Fibroblast of pulmonary artery (primary cell): ENCODE measurements around the gene PLAC9.
"Not testable (repeated sequence)": the region's sequence is repeated elsewhere in the genome, so short reads cannot be mapped to it uniquely, and the experiment has no call there.

Source experiments
- DNase-seq: peaks from one replicate; pipeline ENCODE4 v3.0.0-alpha.2; 2010; ENCODE audit warnings: low read depth
- H3K4me3 ChIP-seq: replicated peaks from 2 replicates; pipeline ENCODE4 v1.5.1; 2011; ENCODE audit warnings: low read depth, mild to moderate bottlenecking, control low read depth, low read length, moderate library complexity
- TF ChIP-seq, protein P1 (sequence below): IDR thresholded peaks from 2 replicates; pipeline ENCODE4 v1.5.1; 2011; ENCODE audit warnings: mild to moderate bottlenecking, control low read depth, low read length, inconsistent platforms; ENCODE audit errors: missing control alignments

Gene PLAC9

GRCh38 chr10:80139265-80139664 lies 6.7 kb downstream of the PLAC9 start:
- no peak for DNase-seq
- TF ChIP-seq, protein P1, sequence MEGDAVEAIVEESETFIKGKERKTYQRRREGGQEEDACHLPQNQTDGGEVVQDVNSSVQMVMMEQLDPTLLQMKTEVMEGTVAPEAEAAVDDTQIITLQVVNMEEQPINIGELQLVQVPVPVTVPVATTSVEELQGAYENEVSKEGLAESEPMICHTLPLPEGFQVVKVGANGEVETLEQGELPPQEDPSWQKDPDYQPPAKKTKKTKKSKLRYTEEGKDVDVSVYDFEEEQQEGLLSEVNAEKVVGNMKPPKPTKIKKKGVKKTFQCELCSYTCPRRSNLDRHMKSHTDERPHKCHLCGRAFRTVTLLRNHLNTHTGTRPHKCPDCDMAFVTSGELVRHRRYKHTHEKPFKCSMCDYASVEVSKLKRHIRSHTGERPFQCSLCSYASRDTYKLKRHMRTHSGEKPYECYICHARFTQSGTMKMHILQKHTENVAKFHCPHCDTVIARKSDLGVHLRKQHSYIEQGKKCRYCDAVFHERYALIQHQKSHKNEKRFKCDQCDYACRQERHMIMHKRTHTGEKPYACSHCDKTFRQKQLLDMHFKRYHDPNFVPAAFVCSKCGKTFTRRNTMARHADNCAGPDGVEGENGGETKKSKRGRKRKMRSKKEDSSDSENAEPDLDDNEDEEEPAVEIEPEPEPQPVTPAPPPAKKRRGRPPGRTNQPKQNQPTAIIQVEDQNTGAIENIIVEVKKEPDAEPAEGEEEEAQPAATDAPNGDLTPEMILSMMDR, result no peak
- no peak overlapping the region for H3K4me3 ChIP-seq

- DNase-seq, result no peak
- TF ChIP-seq, protein P1, result no peak
- H3K4me3 ChIP-seq, result no peak overlapping the region
Observed at GRCh38 chr10:80140251-80140650, 7.7 kb downstream of the PLAC9 start.

- TF ChIP-seq, protein P1, result no peak
- H3K4me3 ChIP-seq, result no peak overlapping the region
- no peak for DNase-seq
Observed at GRCh38 chr10:80141696-80142460, 9.3 kb downstream of the PLAC9 start.

- no peak for DNase-seq
- TF ChIP-seq, protein P1, result no peak
- no peak overlapping the region for H3K4me3 ChIP-seq
Observed at GRCh38 chr10:80144067-80144695, 11.7 kb downstream of the PLAC9 start.

GRCh38 chr10:80144696-80145131 lies 12.2 kb downstream of the PLAC9 start:
- TF ChIP-seq, protein P1, result no peak
- no peak overlapping the region for H3K4me3 ChIP-seq
- no peak for DNase-seq

DNA sequence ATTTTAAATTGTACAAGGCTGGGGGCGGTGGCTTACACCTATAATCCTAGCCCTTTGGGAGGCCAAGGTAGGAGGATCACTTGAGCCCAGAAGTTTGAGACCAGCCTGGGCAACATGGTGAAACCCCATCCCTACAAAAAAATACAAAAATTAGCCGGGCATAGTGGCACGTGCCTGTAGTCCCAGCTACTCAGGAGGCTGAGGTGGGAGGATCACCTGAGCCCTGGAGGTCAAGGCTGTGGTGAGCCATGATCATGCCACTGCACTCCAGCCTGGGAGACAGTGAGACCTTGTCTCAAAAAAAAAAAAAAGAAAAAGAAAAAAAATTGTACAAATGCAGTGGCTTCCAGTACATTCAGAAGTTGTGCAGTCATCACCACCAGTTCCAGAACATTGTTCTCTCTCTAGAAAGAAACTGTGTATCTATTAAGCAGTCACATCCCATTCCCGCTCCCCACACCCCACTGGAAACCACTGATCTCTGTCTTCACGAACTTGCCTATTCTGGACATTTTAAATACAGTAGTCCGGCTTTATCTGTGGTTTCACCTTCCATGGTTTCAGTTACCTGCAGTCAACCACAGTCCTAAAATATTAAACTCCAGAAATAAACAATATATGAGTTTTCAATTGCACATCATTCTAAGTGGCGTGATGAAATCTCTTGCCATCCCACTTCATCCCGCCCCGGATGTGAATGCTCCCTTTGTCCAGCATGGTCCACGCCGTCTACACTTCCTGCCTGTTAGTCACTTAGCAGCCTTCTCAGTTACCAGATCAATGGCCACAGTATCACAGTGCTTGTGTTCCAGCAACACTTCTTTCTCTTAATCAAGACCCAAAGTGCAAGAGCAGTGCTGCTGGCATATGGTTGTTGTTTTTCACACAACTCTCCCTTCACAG lies 13.1 kb downstream of the PLAC9 start:
- peak; percentile 80 for DNase-seq
- not testable (repeated sequence) for H3K4me3 ChIP-seq

GRCh38 chr10:80146918-80147317 lies 14.4 kb downstream of the PLAC9 start:
- TF ChIP-seq, protein P1, result no peak
- no peak for DNase-seq

More at GRCh38 chr10:80146918-80147317, 14.4 kb downstream of the PLAC9 start:
- H3K4me3 ChIP-seq, result no peak overlapping the region
